ENCODE results near the gene LARP6.

LARP6 gene

GRCh38 chr15:70869346-70869745 is 15.4 kb upstream of the LARP6 start:
- Histone ChIP-seq H3K27ac (ENCODE audit: low read length) (no peak overlapping the region), H3K27me3 (ENCODE audit: low read depth, low read length) (no peaks in the 10 kb centered on the region), H3K4me3 (ENCODE audit: low read length) (no peak overlapping the region), H2AFZ (ENCODE audit: low read depth, low read length) (no peak overlapping the region), H3K79me2 (ENCODE audit: low read length) (no peaks in the 10 kb centered on the region), H3K4me2 (ENCODE audit: low read length) (no peak overlapping the region), H4K20me1 (ENCODE audit: insufficient read depth, low read length) (no peaks in the 10 kb centered on the region), H3K4me1 (ENCODE audit: low read length) (no peaks in the 10 kb centered on the region), H3K9ac (ENCODE audit: low read length) (no peak overlapping the region), H3K36me3 (replicated peaks; ENCODE audit: low read depth, low read length) (no peaks in the 10 kb centered on the region), H3K9me3 (ENCODE audit: insufficient read depth, low read length) (no peaks in the 10 kb centered on the region)
- TF ChIP-seq EZH2phosphoT487 (IDR thresholded peaks at IDR 0.05; ENCODE audit: low read depth) = no peak
- no peak for TF ChIP-seq CTCF (IDR thresholded peaks at IDR 0.05; ENCODE audit: low read depth, low read length)

GRCh38 chr15:70867911-70868467 is 14.0 kb upstream of the LARP6 start:
- Histone ChIP-seq H3K9ac (ENCODE audit: low read length) (no peak overlapping the region), H3K36me3 (replicated peaks; ENCODE audit: low read depth, low read length) (no peaks in the 10 kb centered on the region), H3K79me2 (ENCODE audit: low read length) (no peaks in the 10 kb centered on the region), H3K27ac (ENCODE audit: low read length) (no peak overlapping the region), H3K4me1 (ENCODE audit: low read length) (no peaks in the 10 kb centered on the region), H3K27me3 (ENCODE audit: low read depth, low read length) (no peaks in the 10 kb centered on the region), H2AFZ (ENCODE audit: low read depth, low read length) (no peak overlapping the region), H3K4me2 (ENCODE audit: low read length) (no peak overlapping the region), H4K20me1 (ENCODE audit: insufficient read depth, low read length) (no peaks in the 10 kb centered on the region), H3K9me3 (ENCODE audit: insufficient read depth, low read length) (no peaks in the 10 kb centered on the region), H3K4me3 (ENCODE audit: low read length) (no peak overlapping the region)
- TF ChIP-seq EZH2phosphoT487 (IDR thresholded peaks at IDR 0.05; ENCODE audit: low read depth) = no peak
- no peak for TF ChIP-seq CTCF (IDR thresholded peaks at IDR 0.05; ENCODE audit: low read depth, low read length)

- H3K4me3 ChIP-seq (ENCODE audit: low read length) = no peak overlapping the region
- H3K79me2 ChIP-seq (ENCODE audit: low read length) = no peaks in the 10 kb centered on the region
- no peaks in the 10 kb centered on the region for H3K27me3 ChIP-seq (ENCODE audit: low read depth, low read length)
- no peak overlapping the region for H2AFZ ChIP-seq (ENCODE audit: low read depth, low read length)
- H3K36me3 ChIP-seq (replicated peaks; ENCODE audit: low read depth, low read length) = no peaks in the 10 kb centered on the region
- TF ChIP-seq EZH2phosphoT487 (IDR thresholded peaks at IDR 0.05; ENCODE audit: low read depth) = no peak
- no peak for TF ChIP-seq CTCF (IDR thresholded peaks at IDR 0.05; ENCODE audit: low read depth, low read length)
- H3K27ac ChIP-seq (ENCODE audit: low read length) = no peak overlapping the region
- H3K9me3 ChIP-seq (ENCODE audit: insufficient read depth, low read length) = no peaks in the 10 kb centered on the region
- no peaks in the 10 kb centered on the region for H3K4me1 ChIP-seq (ENCODE audit: low read length)
- no peak overlapping the region for H3K9ac ChIP-seq (ENCODE audit: low read length)
- H4K20me1 ChIP-seq (ENCODE audit: insufficient read depth, low read length) = no peaks in the 10 kb centered on the region
- H3K4me2 ChIP-seq (ENCODE audit: low read length) = no peak overlapping the region
Observed at GRCh38 chr15:70866982-70867641, 13.2 kb upstream of the LARP6 start.

- no peak overlapping the region for H3K4me2 ChIP-seq (ENCODE audit: low read length)
Observed at GRCh38 chr15:70863450-70864218, 9.7 kb upstream of the LARP6 start.

More at GRCh38 chr15:70863450-70864218, 9.7 kb upstream of the LARP6 start:
- H2AFZ ChIP-seq (ENCODE audit: low read depth, low read length) = no peak overlapping the region
- H3K9me3 ChIP-seq (ENCODE audit: insufficient read depth, low read length) = no peaks in the 10 kb centered on the region
- no peak overlapping the region for H3K27ac ChIP-seq (ENCODE audit: low read length)
- no peaks in the 10 kb centered on the region for H3K79me2 ChIP-seq (ENCODE audit: low read length)
- no peak overlapping the region for H3K4me3 ChIP-seq (ENCODE audit: low read length)
- H3K4me1 ChIP-seq (ENCODE audit: low read length) = no peaks in the 10 kb centered on the region
- no peaks in the 10 kb centered on the region for H3K27me3 ChIP-seq (ENCODE audit: low read depth, low read length)
- no peak overlapping the region for H3K9ac ChIP-seq (ENCODE audit: low read length)
- H4K20me1 ChIP-seq (ENCODE audit: insufficient read depth, low read length) = no peaks in the 10 kb centered on the region
- no peaks in the 10 kb centered on the region for H3K36me3 ChIP-seq (replicated peaks; ENCODE audit: low read depth, low read length)
- TF ChIP-seq CTCF (IDR thresholded peaks at IDR 0.05; ENCODE audit: low read depth, low read length) (no peak), EZH2phosphoT487 (IDR thresholded peaks at IDR 0.05; ENCODE audit: low read depth) (no peak)
